NCI-H2227 (cell line): ENCODE measurements around the gene CDK18.
"Not testable (repeated sequence)": the region's sequence is repeated elsewhere in the genome, so short reads cannot be mapped to it uniquely, and the experiment has no call there.

Source experiments
- DNase-seq: peaks from one replicate; lab custom pipeline; 2025; ENCODE audit not compliant: unreplicated experiment; lab: John Stamatoyannopoulos, UW

Gene CDK18

DNA sequence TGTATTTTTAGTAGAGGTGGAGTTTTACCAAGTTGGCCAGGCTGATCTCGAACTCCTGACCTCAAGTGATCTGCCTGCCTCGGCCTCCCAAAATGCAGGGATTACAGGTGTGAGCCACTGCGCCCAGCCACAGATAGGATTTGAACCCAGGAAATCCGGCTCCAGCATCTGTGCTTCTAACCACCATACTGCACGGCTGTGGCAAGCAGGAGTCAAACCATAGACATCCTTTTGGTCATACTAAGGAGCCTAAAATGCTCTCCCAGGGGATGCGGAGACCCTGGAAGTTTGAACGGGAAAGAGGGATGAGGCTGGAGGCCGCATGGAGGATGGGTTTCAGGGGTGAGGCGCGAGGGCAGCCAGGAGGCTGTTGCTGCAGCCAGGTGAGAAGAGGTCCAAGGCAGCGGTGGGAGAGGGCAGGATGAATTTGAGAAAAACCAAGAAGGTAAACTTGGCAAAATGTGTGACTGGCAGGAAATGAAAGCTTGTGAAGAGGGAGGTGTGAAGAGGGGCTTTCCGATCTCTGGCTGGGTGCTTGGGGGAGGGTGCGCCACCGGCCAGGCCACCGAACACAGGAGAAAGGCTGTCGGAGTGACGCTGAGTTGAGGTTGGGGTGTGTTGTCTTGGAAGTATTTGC is 24.0 kb upstream of the CDK18 start:
- DNase-seq: no peak

GRCh38 chr1:205481218-205481617 is 23.3 kb upstream of the CDK18 start:
- no peak for DNase-seq

DNA sequence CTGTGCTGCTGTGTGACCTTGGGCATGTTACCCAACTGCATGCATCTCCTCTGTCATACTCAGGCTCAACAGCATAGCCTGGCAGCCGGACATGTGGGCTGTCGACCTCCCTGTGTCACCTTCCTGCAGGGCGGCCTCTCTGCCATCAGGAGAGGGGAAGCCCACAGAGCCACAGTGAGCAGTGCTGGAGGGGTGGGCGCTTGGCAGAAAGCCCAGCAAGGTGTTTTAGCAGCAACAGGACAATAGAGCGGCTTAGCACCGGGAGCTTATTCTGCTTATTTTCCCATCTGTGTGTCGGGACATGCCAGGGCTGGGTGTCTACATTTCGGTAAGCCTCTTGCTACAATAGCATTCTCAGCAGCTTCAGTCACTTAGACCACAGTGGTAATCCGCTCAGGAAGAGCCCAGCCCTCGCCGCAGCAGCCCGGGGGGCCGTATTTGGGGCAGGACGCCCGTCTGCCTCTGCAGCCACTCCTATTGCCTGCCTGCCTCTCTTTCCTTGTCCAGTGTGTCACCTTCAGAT is 22.8 kb upstream of the CDK18 start:
- peak; percentile 40 for DNase-seq

- DNase-seq: not testable (repeated sequence)
Measured at GRCh38 chr1:205482587-205482986, 21.9 kb upstream of the CDK18 start.

GRCh38 chr1:205483372-205483771 is 21.1 kb upstream of the CDK18 start:
- DNase-seq: no peak

- DNase-seq: peak; percentile 91
Measured at GRCh38 chr1:205484985-205485967, 19.2 kb upstream of the CDK18 start.

- DNase-seq: no peak
Measured at GRCh38 chr1:205486258-205486657, 18.2 kb upstream of the CDK18 start.

- peak; percentile 79 for DNase-seq
Measured at GRCh38 chr1:205488074-205488723, 16.3 kb upstream of the CDK18 start.

GRCh38 chr1:205491794-205492193 is 12.7 kb upstream of the CDK18 start:
- DNase-seq: no peak

- DNase-seq: peak; percentile 34
Measured at GRCh38 chr1:205492201-205492667, 12.2 kb upstream of the CDK18 start.

GRCh38 chr1:205492774-205493173 is 11.7 kb upstream of the CDK18 start:
- DNase-seq: no peak

GRCh38 chr1:205493241-205494085 is 11.0 kb upstream of the CDK18 start:
- DNase-seq: no peak

DNA sequence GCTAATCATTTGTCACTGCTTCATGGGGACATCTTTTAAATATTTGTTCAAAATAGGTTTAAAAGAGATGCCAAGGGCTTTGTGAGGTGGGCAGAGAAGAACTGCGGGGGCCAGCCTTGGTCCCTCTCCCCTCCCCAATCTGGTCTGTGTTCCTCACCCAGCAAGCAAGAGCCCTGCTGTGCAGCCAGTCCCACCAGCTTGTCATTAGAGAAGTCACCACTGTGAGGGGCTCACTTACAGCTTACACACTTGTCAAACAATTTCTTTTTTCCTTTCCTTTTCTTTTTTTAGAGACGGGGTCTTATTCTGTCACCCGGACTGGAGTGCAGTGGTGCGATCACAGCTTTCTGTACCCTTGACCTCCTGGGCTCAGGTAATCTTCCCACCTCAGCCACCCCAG is 10.4 kb upstream of the CDK18 start:
- no peak for DNase-seq

GRCh38 chr1:205495237-205495823 is 9.1 kb upstream of the CDK18 start:
- DNase-seq: peak; percentile 85

DNA sequence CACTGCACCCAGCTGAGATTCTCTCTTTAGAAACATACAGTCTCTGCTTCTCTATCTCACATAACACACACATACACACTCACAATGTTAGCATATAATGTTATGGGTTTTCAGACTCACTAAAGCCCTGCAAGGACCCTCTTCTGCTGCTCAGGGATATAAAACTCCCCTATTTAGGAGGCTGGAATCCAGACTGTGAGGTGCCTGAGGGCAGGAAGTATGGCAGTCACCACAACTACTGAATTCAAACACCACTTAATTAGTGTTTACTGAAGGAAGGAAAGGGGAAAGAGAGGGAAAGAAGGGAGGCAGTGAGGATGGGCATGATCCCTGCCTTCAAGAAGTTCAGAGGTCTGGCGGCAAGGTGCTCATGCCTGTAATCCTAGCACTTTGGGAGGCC is 7.8 kb upstream of the CDK18 start:
- no peak for DNase-seq

DNA sequence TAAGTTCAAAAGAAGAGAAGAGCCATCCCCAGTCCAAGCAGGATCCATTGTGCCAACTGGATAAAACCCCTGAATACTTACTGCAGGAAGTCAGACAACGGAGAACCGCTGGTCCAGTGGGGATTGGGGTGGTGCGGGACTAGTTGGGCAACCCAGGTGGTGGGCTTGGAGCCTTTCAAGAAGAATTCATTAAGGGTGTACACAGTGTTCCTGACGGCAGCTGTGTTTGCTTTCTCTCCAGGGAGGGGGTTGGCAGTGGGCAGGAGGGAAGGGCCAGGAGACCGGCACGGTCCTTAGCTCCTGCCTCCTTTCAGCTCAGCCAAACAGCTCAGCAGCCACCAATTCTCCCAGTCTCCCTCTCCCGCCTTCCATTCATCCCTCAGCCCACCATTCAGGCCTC is 7.1 kb upstream of the CDK18 start:
- no peak for DNase-seq

- DNase-seq: no peak
Measured at GRCh38 chr1:205499789-205500188, 4.7 kb upstream of the CDK18 start.

DNA sequence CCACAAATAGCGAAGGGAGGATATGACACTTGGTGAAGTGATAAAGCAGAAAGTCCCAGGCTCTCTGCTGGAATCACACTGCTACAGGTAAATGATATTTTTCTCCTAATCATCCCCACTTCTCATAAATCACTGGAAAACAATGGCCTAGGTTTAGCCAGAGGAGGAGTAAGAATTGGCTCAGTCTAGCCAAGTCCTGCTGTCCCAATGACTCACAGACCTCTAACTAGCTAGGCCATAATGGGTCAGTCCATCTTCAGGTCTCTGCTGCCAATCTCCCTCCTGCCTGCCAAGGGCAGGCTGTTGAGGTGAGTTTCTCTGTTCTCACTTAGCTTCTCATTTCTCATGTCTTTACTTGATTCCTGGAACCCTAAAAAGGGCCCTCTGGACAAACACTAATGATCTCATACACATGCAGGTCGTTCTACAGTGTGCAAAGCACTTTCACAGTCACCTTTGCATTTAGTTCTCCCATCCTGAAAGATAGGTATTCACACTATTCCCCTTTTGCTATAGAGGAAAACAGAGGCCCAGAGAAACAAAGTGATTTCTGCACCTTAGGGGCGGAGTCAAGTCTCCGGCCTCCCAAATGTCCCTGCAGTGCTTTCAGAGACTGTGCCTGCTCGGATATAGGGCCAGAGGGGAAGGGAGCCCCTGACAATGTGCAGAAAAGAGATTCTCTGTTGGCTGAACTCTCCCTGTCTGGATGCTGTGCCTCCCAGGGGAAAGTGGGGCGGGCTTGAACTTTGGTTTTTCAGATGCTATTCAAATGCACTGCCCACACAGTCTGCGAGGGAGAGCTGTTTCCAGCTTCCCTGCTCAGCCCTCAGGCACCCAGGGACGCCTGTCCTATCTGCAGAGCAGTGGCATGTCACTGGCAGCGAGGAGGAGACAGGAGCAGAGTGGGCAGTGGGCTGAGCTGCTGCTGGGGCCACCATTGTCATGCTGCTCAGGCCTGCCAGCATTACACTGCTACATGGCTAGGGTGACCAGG is 3.9 kb upstream of the CDK18 start:
- no peak for DNase-seq
